Neural cell (in vitro differentiated cells): Measurements from ENCODE around the gene HMCN2.

Source experiments
- EP300 ChIP-seq: fragments of 450-650 bp; conservative IDR thresholded peaks from 2 replicates; pipeline ENCODE4 v1.6.1; 2014; ENCODE audit warnings: antibody characterized with exemption, mild to moderate bottlenecking, moderate library complexity; ENCODE audit not compliant: poor library complexity, severe bottlenecking
- TAF1 ChIP-seq: IDR thresholded peaks from 2 replicates; pipeline ENCODE4 v1.6.1; 2012; ENCODE audit warnings: low read depth
- TF ChIP-seq, protein P1 (sequence below): IDR thresholded peaks from 2 replicates; pipeline ENCODE4 v1.6.1; 2012; ENCODE audit warnings: borderline replicate concordance
- TF ChIP-seq, protein P2 (sequence below): fragments of 450-650 bp; IDR thresholded peaks from 2 replicates; pipeline ENCODE4 v1.5.1; 2014; ENCODE audit warnings: antibody characterized with exemption, mild to moderate bottlenecking, moderate library complexity; ENCODE audit not compliant: poor library complexity, severe bottlenecking

- TF ChIP-seq, protein P1, sequence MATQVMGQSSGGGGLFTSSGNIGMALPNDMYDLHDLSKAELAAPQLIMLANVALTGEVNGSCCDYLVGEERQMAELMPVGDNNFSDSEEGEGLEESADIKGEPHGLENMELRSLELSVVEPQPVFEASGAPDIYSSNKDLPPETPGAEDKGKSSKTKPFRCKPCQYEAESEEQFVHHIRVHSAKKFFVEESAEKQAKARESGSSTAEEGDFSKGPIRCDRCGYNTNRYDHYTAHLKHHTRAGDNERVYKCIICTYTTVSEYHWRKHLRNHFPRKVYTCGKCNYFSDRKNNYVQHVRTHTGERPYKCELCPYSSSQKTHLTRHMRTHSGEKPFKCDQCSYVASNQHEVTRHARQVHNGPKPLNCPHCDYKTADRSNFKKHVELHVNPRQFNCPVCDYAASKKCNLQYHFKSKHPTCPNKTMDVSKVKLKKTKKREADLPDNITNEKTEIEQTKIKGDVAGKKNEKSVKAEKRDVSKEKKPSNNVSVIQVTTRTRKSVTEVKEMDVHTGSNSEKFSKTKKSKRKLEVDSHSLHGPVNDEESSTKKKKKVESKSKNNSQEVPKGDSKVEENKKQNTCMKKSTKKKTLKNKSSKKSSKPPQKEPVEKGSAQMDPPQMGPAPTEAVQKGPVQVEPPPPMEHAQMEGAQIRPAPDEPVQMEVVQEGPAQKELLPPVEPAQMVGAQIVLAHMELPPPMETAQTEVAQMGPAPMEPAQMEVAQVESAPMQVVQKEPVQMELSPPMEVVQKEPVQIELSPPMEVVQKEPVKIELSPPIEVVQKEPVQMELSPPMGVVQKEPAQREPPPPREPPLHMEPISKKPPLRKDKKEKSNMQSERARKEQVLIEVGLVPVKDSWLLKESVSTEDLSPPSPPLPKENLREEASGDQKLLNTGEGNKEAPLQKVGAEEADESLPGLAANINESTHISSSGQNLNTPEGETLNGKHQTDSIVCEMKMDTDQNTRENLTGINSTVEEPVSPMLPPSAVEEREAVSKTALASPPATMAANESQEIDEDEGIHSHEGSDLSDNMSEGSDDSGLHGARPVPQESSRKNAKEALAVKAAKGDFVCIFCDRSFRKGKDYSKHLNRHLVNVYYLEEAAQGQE = no peak
- TF ChIP-seq, protein P2, sequence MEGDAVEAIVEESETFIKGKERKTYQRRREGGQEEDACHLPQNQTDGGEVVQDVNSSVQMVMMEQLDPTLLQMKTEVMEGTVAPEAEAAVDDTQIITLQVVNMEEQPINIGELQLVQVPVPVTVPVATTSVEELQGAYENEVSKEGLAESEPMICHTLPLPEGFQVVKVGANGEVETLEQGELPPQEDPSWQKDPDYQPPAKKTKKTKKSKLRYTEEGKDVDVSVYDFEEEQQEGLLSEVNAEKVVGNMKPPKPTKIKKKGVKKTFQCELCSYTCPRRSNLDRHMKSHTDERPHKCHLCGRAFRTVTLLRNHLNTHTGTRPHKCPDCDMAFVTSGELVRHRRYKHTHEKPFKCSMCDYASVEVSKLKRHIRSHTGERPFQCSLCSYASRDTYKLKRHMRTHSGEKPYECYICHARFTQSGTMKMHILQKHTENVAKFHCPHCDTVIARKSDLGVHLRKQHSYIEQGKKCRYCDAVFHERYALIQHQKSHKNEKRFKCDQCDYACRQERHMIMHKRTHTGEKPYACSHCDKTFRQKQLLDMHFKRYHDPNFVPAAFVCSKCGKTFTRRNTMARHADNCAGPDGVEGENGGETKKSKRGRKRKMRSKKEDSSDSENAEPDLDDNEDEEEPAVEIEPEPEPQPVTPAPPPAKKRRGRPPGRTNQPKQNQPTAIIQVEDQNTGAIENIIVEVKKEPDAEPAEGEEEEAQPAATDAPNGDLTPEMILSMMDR = no peak
- TF ChIP-seq EP300 = no peak
- TF ChIP-seq TAF1 = no peak
These were observed 18.1 kb downstream of the HMCN2 start for GRCh38 chr9:130283539-130284248.
